Embryonic facial prominence (tissue), 1 donor: ENCODE measurements around the gene REV3L.
"Not testable (repeated sequence)": the region's sequence is repeated elsewhere in the genome, so short reads cannot be mapped to it uniquely, and the experiment has no call there.

Experiments used
- DNase-seq: peaks from one replicate; pipeline ENCODE4 v3.0.0-alpha.2; 2016; ENCODE audit errors: extremely low spot score

REV3L gene

DNA sequence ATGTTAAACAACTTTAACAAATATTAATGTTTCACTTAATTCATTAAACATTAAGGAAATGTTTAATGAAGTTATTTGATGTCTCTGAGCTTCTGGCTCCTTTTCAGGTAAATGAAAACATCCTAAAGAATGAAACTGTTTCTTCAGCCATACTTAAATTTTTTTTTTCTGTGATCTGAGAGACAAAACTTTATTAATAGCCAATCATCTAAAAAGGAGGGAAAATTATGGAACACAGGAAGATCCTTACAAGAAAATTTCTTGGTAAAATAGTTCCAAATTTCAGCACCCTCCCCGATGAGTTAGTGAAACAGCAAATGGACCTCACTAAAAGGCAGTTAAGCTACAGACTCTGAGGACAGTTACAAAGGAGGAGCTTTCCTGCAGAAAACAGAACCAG, 185.2 kb downstream of the REV3L start:
- no peak for DNase-seq

GRCh38 chr6:111294374-111294967, 188.5 kb downstream of the REV3L start:
- DNase-seq, result no peak

GRCh38 chr6:111291336-111292259, 191.4 kb downstream of the REV3L start:
- no peak for DNase-seq

GRCh38 chr6:111290689-111291335, 192.2 kb downstream of the REV3L start:
- DNase-seq, result not testable (repeated sequence)

DNA sequence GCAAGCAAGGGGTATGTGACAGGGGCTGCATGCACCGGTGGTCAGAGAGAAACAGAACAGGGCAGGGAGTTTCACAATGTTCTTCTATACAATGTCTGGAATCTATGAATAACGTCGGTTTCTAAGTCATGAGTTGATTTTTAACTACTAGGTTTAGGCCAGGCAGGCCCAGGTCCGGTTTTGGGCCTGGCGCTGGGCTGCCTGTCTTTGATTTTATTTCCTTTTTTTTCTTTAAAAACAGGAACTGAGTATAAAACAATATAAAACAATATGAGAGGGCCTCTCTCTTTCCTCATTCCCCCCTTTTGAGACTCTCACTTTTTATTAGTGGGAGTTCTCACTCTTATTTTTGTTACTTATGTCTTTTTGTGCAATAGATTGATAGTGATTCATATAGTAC, 198.7 kb downstream of the REV3L start:
- DNase-seq, result not testable (repeated sequence)

- DNase-seq, result no peak
Measured at GRCh38 chr6:111283707-111284106, 199.3 kb downstream of the REV3L start.

- no peak for DNase-seq
Measured at GRCh38 chr6:111282515-111282914, 200.5 kb downstream of the REV3L start.

DNA sequence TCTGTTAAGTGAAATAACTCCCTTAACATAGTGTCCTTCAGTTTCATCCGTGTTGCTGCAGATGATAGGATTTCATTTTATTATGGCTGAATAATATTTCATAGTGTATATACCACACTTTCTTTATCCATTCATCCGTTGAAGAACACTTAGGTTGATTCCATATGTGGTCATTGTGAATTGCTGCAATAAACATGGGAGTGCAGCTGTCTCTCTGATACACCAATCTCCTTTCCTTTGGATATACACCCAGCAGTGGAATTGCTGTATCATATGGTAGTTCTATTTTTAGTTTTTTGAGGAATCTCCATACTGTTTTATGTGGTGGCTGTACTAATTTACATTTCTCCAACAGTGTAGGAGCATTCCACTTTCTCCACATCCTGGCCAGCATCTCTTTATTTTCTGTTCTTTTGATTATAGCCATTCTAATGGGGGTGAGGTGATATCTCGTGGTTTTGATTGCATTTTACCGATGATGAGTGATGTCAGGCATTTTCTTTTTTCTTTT, 202.5 kb downstream of the REV3L start:
- DNase-seq, result no peak

DNA sequence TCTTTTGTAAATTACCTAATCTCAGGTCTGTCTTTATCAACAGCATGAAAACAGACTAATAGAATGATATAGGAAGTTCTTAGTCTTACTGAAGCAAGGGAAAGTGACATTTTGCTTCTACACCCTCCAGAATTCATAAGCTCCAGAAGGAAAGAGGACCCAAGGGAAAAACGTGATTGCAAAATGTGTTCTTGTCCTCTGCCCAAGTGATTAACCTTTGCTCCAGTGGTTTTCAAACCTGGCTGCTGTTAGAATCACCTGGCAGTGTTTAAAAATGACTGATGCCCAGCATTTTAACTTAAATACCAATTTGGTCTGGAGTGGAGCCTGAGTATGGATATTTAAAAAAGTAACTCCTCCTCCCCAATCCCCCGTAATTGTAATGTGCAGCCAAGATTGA, 204.3 kb downstream of the REV3L start:
- no peak for DNase-seq

- no peak for DNase-seq
Measured at GRCh38 chr6:111277819-111278218, 205.2 kb downstream of the REV3L start.

DNA sequence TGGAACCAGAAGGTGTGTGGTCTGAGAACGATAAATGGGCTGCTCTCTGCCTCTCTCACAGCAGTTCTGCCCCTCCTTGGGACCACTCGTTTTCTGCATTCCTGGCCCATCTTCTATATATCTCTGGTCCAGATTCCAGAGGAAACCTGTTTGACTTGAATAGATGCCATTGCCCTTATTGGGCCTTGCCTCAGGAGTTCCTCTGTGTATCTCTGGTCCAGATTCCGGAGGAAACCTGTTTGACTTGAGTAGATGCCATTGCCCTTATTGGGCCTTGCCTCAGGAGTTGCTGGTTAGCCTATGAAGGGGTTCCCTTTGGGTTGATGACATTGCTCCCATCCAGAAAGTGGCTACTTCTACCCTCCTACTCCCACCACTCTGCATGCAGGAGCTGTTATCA, 206.3 kb downstream of the REV3L start:
- no peak for DNase-seq

DNA sequence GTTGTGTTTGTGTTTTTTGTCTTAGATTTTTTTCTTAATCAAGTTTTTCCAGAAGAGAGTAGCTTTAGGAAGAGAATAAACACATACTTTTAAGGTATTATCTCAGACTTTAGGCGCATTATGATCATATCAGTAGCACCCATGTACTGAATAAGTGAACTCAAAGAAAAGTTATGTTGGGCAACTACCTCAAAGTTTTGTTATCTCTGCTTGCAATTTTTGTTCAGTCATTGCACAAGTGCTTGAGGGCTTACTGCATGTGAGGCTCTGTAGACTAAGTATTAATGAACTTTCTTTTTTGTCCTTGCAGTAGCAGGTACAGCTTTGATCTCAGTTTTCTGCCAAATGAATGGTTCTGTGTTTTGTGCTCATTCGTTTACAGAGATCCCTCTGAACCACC, 206.7 kb downstream of the REV3L start:
- no peak for DNase-seq

DNA sequence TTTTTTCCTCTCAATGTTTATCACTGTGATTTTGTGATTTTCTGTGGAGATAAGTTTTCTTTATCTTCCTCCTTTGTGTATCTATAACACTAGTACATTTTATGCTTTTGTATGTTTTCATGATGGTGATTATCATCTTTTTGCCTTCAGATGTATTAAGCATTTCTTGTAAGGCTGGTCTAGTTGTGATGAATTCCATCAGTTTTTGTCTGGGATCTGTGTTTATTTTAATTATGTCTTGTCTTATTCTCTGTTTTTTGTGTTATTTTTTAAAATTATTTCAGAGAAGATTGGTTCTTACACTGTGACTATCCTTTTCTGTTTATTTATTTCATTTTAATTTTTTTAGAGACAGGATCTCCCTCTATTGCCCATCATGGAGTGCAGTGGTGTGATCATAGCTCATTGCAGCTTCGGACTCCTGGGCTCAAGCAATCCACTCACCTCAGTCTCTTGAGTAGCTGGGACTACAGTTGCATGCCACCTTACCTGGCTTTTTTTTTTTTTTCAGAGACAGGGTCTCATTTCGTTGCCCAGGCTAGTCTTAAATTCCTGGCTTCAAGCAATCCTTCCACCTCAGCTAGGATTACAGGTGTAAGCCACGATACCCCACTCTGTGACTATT, 208.3 kb downstream of the REV3L start:
- DNase-seq, result no peak

DNA sequence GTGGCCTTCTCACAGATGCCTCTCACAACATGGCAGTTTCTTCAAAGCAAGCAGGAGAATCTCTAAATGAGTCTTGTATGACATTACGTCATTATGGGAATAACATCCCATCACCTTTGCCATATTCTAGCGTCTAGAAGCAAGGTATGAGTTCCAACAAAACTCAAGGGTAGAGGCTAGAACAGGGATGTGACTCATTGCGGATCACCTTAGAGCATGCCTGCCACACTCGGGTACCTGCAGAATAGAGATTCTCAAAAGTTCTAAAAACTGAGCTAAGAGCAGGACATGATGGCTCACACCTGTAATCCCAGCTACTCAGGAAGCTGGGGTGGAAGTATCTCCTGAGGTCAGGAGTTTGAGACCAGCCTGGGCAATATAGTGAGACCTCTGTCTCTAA, 212.9 kb downstream of the REV3L start:
- DNase-seq, result no peak

DNA sequence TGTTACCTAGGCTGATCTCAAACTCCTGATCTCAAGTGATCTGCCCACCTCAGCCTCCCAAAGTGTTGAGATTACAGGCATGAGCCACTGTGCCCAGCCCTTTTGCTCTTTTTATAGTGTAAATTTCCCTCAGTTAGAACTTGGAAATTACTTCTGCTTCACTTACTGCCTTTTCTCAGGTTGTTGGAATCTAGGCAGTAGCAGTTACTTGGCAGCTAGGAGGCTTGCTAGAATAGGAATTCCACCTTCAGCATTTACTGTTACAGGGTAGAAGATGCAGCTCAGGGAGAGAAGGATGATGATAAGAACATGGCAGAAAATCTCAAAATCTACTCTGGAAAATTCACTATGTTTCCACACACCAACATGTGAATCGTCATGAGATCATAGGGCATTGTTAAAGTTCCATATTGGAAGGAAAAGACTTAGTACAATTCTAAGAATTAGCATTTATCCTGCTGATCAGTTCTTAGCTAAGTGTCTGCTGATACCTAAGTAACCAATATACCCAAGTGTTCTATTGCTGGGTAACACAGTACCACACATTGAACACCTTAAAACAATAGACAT, 213.5 kb downstream of the REV3L start:
- no peak for DNase-seq

- DNase-seq, result no peak
Measured at GRCh38 chr6:111267764-111268333, 215.2 kb downstream of the REV3L start.

DNA sequence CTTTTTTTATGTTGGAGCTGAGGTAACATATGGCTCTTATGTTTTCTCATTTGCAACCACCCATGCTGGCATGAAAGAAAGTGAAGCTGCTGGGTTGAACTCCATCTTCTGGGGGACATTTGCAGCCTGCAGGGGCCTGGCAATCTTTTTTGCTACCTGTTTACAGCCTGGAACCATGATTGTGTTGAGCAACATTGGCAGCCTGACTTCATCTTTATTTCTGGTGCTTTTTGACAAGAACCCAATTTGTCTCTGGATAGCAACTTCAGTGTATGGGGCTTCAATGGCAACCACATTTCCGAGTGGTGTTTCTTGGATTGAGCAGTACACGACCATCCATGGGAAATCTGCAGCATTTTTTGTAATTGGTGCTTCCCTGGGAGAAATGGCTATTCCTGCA, 216.7 kb downstream of the REV3L start:
- no peak for DNase-seq

DNA sequence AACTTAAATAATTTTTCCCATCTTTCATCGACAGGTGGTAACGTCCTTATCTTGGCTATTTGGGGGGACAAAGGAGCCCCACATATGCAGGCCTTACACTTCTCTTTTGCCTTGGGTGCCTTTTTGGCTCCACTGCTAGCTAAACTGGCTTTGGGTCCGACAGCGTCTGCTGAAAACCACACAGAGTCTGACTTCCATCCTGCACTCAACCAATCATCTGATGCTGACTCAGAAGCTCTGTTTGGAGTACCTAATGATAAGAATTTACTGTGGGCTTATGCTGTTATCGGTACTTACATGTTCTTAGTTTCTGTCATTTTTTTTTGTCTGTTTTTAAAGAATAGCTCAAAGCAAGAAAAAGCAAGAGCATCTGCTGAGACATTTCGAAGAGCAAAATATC, 217.2 kb downstream of the REV3L start:
- no peak for DNase-seq

DNA sequence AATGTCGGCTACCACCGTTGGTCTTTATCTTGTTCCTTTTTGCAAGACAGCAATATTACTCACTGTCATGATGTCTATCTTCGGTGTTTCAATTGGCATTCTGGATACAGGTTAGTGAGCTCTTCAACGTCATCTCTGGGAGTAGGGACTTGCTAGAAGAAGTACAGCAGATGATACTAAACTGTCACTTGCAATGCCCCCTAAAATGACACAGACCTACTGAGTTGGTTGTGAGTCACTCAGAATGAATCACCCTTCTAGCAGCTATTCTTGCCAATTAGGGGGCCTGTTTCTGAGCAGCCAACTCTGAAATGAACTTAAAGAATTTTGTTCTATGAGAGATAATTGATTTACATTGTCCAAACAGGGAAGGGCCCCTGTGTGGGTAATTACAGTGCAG, 219.2 kb downstream of the REV3L start:
- DNase-seq, result no peak

GRCh38 chr6:111260570-111261298, 222.3 kb downstream of the REV3L start:
- DNase-seq, result no peak
